HG02870 (cell line): Measurements from ENCODE around the gene BCKDK.

Source experiments
- ATAC-seq: cut with Tn5 transposase; IDR thresholded peaks from one replicate; pipeline ENCODE4 v1.9.1; 2021; ENCODE audit warnings: mild to moderate bottlenecking, moderate library complexity; ENCODE audit not compliant: unreplicated experiment

Gene BCKDK

DNA sequence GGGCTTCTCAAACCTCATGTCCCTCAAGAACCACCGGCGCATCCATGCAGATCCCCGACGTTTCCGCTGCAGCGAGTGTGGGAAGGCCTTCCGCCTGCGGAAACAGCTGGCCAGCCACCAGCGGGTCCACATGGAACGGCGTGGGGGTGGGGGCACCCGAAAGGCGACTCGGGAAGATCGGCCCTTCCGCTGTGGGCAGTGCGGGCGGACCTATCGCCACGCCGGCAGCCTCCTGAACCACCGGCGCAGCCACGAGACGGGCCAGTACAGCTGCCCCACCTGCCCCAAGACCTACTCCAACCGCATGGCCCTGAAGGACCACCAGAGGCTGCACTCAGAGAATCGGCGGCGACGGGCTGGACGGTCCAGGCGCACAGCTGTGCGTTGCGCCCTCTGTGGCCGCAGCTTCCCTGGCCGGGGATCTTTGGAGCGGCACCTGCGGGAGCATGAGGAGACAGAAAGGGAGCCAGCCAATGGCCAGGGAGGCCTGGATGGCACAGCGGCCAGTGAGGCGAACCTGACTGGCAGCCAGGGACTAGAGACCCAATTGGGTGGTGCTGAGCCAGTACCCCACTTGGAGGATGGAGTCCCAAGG, 28.1 kb upstream of the BCKDK start:
- no peak for ATAC-seq

DNA sequence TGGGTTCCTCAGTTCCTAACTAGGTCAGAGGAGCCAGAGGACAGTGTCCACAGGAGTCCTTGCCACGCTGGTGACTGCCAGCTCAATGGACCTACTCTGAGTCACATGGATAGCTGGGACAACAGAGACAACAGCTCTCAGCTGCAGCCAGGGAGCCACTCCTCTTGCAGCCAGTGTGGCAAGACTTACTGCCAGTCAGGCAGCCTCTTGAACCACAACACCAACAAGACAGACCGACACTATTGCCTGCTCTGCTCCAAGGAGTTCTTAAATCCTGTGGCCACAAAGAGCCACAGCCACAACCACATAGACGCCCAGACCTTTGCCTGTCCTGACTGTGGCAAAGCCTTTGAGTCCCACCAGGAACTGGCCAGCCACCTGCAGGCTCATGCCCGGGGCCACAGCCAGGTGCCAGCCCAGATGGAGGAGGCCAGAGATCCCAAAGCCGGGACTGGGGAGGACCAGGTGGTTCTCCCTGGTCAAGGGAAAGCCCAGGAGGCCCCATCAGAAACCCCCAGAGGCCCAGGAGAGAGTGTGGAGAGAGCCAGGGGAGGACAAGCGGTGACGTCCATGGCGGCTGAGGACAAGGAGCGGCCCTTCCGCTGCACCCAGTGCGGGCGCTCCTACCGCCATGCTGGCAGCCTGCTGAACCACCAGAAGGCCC, 27.3 kb upstream of the BCKDK start:
- ATAC-seq = no peak

DNA sequence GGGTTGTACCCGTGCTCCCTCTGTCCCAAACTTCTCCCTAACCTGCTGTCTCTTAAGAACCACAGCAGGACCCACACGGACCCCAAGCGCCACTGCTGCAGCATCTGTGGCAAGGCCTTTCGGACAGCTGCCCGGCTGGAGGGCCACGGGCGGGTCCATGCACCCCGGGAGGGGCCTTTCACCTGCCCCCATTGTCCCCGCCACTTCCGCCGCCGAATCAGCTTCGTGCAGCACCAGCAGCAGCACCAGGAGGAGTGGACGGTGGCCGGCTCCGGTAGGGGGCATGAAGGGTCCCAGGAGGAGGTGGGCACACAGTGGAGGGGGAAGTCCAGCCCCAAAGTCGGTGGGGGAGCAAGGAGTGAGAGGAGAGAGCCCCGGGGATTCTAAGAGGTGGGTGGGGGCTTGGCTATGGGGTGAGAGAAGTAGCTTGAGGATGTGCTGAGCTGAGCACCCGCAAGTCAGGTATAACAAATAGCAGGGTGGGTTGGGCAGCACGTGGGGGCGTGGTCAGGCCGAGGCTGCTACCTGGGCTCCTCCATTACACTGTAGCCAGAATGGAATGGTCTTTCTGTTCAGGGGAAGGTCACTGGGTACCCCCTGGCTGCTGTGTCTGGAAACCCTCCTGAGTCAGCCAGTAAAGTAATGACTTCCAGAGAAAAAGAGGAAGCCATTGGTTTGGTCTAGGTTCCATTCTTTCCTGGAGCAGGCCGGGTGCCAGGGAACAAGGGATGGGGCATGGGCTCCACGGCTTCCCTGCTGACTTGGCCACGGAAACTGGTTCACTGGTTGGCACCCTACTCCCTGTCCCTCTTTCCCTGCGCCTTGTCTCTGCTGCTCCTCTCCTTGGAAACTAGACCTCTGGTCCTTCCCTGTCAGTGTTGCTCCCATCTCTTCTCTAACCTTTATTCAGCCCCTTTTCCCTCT, 26.5 kb upstream of the BCKDK start:
- no peak for ATAC-seq

DNA sequence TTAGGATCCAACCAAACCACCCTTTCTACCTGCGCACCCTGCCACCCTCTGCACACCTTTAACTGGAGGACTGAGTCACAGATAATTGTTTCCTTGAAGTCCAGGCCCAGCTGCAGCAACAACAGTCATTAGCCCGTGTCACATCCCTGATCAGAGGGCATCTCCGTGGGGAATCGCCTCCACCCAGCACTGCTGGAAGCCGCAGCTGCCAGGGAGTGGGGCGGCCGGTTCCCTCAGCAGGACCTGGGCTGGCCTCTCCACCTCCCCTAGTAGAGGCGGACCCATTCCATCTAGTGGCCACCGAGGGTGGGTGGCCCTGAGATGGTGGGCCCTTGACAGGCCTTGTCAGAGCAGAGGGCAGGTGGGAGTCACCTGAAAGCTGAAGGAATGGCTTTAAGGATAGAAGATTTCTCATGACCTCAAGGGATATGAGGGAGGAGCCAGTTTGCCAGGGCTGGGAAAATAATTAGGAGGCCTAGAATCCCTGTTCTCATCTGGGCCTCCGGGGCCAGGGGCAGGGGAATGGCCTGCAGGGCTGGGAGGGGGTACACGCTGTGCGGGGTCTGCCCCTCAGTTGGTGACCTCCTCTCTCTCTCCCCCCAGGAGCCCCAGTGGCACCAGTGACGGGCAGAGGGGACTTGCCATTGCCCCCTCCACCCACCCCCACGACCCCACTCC, 25.7 kb upstream of the BCKDK start:
- ATAC-seq = no peak

DNA sequence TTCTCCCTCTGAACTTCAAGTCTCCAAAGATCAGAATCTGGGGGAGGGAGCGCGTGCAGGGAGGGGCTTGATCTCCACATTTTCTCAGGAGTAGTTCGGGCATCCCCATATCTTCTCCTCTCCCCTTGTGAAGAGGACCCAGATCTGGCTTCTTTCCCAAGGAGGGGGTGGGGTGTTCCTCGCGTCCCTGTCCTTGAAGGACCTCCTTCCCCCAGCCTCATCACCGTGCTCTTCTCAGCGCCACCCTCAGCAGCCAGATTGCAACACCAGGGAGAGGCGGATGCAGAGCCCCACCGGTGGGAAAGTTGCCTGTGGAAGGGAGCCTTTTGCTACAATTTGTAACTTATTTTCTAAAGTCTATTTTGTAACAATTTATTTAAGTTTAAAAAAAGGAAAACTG, 25.1 kb upstream of the BCKDK start:
- no peak for ATAC-seq

DNA sequence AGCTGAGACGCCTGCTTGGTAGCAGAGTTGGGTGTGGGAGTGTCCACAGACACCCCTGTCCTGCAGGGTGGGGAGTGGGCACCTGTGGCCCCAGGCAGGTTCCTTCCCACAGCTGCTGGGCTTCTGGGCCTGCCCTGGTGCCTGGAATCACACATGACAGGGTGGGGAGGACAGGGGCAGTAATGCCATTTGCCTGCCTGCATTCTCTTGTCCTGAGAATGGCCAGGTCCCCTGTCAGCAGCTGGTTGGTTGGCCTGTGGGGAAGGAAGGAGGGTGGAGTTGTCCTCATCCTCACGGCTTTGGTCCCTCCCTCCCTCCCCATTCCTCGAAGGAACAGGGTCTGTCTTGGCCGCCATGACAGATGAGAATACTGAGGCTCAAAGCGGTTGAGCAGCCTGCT, 24.6 kb upstream of the BCKDK start:
- no peak for ATAC-seq

DNA sequence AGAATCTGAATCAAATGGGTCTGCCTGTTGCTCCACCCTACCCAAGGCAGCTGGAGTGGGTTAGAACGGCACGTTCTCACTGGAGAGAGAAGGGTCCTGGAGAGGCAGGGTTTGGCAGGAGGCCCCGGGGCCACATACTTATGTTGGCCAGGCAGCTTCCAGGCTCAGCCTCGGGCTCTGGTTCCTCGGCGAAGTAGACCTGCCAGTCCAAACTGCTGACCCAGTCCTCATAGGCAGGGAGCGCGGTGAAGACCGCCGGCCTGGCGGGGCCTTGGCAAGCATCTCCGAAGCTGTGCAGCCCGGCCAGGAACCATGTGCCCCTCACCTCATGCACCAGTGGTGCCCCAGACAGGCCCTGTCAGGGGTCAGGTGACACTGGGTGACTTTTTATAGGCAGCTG, 24.2 kb upstream of the BCKDK start:
- no peak for ATAC-seq

DNA sequence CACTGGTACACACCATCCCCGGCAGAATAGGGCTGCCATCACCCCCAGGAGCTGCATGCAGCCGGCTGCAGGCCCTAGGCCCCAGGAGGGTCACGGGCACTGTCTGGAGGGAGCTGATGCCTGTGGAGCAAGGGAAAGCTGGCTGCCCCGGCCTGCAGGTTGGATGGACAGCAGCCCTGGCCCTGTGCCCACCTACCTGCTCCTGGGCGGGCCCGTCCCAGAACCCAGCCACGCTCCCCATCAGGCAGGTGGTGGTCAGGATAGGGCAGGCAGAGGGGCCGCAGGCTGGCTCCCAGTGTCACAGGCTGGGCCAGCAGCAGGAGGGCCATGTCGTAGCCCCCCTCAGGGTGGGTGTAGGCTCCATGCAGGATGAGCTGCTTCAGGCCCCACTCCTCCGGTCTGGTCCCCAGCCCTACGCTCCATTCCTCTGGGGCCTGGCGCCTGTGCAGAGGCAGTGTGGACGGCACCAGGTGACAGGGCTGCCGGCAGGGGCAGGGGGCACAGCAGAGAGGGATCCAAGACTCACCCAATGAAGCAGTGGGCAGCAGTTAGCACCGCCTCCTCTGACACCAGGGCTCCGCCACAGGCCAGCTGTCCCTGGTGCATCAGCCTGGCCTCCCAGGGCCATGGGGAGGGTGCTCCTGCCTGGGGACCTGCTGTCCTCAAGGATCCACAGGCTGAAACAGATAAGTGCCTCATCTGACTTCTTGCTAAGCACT, 23.4 kb upstream of the BCKDK start:
- no peak for ATAC-seq

DNA sequence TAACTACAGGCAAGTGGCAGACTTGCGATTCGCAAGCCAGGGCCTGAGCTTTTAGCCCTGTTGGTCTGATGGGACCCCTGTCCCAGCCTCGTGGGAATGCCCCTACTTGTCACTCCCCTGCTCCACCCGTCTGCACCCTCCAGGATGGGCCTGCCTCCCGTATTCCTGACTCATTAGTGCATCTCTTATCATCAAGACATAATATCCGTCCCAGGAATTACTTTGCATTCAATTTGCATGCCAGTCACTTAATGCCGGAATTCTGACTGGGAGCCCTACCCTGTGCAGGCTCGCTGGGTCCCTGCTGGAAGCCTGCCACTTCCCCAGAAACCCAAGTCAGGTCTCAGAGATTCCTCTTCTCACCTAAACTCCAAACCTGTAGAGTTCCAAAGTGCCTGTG, 22.8 kb upstream of the BCKDK start:
- ATAC-seq = no peak

DNA sequence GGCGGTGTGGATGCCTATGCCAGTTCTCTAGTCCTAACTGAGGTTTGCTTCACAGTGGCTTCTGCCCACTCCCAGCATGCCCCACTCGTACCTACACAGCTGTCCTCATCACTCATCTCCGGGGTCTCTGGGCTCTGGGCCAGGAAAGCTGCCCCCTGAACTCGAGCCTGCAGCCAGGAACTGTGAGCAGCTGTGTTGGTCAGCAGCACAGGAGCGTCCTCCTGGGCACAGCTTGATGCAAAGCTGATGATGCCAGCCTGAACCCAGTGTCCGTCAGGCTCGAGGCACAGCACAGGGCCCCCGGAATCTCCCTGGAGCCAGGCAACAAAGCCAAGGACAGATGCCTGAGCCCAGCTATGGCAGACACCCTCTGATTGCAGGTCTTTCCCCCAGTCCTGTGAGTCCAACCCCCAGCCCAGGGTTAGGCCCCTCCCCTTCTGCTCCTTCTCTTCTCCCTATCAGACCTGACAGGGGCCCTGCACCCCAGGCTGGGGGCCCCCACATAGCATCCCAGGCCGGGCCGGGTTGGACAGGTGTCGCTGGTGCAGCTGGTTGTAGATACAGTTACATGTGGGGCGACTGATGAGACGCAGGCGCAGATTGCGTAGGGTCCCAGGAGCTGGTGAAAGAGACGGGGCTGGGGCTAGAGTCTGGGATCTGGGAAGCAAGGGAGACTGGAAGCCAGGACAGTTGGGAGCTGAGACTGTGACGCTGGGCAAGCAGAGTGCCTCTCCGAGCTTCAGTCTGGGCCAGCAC, 22.1 kb upstream of the BCKDK start:
- no peak for ATAC-seq

DNA sequence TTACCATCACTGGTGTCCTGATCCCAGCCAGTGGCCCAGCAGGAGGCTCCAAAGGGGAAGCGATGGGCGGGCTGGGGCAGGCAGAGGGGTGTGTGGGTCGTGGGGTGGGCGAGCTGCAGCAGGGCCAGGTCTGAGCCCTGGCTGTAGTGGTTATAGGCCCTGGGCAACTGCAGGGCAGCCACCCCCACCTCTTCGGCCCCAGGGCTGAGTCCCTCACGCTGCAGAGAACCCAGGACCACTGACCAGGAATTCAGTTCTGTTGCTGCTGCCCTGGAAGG, 21.6 kb upstream of the BCKDK start:
- no peak for ATAC-seq

DNA sequence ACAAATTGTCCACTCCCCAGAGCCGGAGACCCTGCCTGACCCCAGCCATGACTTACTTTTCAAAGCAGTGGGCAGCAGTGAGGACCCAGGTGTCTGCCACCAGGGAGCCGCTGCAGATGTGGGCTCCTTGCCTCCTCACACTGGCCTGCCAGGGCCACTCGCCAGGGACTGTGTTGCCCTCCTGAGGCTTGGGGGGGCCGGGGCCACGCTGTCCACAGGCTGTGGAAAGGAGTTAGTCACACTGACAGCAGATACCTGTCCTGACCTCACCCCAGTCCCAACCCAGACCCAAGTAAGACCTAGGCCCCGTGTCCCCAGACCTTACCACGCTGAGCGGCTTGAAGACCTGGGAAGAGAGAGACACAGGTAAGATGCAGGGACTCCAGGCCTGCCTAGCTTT, 20.7 kb upstream of the BCKDK start:
- no peak for ATAC-seq

DNA sequence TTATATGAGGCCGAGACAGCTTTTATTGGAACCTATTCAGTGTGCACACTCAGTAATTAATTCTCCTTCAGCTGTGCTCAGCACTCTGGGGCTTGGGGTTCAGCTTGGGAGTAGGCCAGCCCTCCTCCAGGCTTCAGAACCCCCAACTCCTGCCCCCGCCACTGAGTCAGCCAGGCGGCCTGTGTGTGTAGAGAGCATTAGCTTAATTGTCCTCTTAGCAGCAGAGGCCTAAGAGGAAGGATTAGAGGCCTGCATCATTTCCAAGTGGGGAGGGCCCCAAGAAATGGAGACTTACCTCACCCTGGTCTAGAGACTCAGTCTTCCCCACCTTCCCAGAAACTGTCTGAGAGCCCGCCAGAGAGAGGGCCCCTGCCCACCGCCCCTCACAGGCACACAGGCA, 20.2 kb upstream of the BCKDK start:
- no peak for ATAC-seq

DNA sequence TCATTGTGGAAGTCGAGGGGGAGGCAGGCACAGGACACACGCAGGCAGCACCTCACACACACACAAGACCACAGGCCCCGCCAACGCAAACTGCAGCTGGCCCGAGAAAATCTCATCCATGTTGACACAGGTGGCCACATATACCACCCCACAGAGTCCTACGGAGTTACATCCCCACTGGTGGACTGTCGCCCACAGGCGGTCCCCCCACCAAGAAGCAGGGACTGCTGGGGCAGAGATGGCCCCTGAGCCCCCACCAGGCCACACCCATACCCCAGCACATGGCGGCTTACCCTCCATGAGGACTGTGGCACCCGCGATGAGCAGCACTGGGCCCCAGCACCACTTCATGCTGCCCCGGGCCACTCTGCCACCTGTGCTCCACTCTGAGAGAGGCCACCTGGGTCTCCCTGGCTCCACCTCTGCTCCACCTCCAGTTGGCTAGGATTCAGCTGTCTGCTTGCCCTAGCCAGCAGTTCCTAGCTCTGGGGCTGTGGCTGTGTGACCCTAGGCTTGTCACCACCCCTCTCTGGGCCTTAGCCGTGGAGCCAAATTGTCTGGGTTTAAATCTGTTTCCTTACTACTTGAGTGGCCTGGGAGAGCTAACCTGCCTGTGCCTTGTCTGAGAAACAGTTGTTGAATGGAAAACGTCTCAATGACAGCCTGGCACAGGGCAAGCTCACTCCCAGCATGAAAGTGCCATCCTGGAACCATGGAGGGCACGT, 19.6 kb upstream of the BCKDK start, which contains the start of gene PRSS53:
Gene PRSS53 (minus strand): TSS at position 485 of the 725 bp plus-strand sequence. CDS start 134 bp downstream, at position 351.
- no peak for ATAC-seq

DNA sequence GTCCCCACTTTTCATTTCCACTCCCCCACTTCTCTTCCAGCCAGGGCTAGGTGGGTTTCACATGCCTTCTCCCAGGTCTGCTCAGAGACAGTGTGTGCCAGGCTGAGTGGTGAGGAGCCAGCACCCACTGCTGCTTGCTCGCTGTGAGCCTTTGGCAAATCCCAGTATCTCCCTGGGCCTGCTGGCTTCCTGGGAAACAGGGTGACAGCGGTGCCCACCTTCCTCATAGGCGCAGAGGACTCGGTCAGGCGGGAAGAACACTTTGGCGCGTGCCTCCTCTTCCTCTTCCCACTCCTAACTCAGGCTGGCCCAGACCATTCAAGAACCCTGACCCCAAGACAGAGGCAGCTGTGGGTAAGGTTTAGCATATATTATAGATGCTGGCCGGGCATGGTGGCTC, 19.0 kb upstream of the BCKDK start:
- ATAC-seq = no peak

DNA sequence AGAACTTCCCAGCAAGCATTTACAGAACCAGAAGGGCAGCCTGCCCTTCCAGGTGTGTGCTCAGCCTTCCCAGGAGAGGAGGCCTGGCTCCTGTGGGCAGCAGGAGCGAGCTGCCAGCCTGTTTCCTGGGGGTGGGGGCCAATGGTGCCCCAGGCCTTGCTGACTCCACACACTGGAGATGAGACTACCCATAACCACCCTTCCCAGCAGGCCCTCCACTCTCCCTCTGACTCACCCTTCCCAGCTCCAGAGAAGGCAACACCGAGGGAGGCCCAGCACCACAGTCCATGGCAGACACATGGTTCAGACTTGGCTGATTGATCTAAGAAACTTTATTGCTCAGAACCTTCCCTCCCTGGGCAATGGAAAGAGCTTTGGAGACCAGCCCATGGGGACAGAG, 17.6 kb upstream of the BCKDK start:
- no peak for ATAC-seq

DNA sequence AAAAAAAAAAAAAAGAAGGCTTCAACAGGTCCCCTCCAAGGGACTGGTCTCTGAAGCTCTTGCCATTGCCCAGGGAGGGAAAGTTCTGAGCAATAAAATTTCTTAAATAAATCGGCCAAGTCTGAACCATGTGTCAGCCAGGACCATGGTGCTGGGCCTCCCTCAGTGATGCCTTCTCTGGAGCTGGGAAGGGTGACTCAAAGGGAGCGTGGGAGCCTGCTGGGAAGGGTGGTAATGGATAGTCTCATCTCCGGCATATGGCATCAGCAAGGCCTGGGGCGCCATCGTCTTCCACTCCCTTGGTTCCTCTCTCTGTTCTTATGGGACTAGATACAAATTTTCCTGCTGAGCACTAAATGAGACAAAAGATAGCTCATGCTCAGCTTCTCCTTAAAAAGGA, 15.9 kb upstream of the BCKDK start:
- no peak for ATAC-seq

DNA sequence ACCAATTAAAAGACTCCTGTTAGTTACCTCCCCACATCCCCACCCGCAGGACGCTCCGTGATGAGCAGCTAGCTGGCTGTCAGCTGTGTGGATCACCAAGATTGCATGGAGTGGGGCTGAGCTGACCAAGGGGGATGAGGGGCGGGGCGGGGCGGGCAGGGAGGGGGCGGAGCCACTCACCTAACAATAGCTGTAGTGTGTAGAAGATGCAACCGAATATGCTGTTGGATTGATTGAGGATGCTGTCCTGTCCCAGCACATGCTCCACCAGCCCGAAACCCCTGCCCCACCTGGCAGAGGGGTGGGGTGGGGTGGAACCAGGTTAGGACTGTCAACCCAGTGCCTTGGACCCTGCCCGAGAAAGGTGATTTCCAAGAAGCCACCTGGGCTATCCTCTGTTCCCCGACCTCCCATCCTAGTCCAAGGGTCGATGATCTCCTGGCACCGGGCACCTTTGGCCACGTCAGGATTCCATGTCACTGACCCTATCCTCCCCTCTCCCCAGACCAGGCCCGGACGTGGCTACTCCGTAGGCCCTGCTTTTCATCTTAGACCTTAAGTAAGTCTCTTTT, 15.0 kb upstream of the BCKDK start:
- ATAC-seq = no peak

DNA sequence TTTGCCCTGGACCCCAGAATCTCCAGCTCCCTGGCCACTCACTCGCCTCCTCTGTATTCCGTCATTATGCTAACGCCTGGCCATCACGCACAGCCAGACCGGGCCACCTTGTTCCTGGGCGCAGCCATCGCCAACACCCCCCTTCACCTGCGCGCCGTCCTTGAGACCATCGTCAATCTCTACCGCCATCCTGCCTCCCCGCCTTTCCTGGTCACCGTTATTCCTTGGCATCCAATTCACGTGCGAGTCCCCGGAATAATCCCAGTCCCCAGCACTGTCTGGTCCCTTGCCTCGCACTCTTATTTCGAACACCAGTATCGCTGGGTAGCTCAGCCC, 14.1 kb upstream of the BCKDK start:
- ATAC-seq = no peak
